ENCODE measurements around the gene TMEM266.

The TMEM266 gene

GRCh38 chr15:76078285-76078877, 18.6 kb downstream of the TMEM266 start:
- DNase-seq (ENCODE audit: extremely low spot score) = no peak
- ChIA-PET POLR2A (no interaction called here), CTCF (no interaction called here)
- TF ChIP-seq CTCF (IDR thresholded peaks at IDR 0.05; ENCODE audit: control extremely low read depth, extremely low read depth, low read depth, missing control alignments) = no peak

GRCh38 chr15:76084256-76084655, 24.5 kb downstream of the TMEM266 start:
- POLR2A ChIA-PET = no interaction called here
- DNase-seq (ENCODE audit: extremely low spot score) = no peak
- no peak for TF ChIP-seq CTCF (IDR thresholded peaks at IDR 0.05; ENCODE audit: control extremely low read depth, extremely low read depth, low read depth, missing control alignments)
- CTCF ChIA-PET = no interaction called here

GRCh38 chr15:76098685-76099084, 38.9 kb downstream of the TMEM266 start:
- ChIA-PET POLR2A (no interaction called here), CTCF (interaction anchor here (2.1 kb wide), 1 partner anchor 12 kb away, joined by 5 read pairs; no protein-coding TSS in a partner anchor)
- no peak for DNase-seq (ENCODE audit: extremely low spot score)
- no peak for TF ChIP-seq CTCF (IDR thresholded peaks at IDR 0.05; ENCODE audit: control extremely low read depth, extremely low read depth, low read depth, missing control alignments)

GRCh38 chr15:76099388-76099787, 39.6 kb downstream of the TMEM266 start:
- no peak for TF ChIP-seq CTCF (IDR thresholded peaks at IDR 0.05; ENCODE audit: control extremely low read depth, extremely low read depth, low read depth, missing control alignments)
- no peak for DNase-seq (ENCODE audit: extremely low spot score)
- ChIA-PET POLR2A (no interaction called here), CTCF (interaction anchor here (1.8 to 2.1 kb wide), 2 partner anchors 11 to 37 kb away, joined by 4 to 5 read pairs; no protein-coding TSS in a partner anchor)

GRCh38 chr15:76100361-76100760, 40.6 kb downstream of the TMEM266 start:
- CTCF ChIA-PET = interaction anchor here (1.8 to 2.1 kb wide), 2 partner anchors 10 to 36 kb away, joined by 4 to 5 read pairs; no protein-coding TSS in a partner anchor
- POLR2A ChIA-PET = no interaction called here
- TF ChIP-seq CTCF (IDR thresholded peaks at IDR 0.05; ENCODE audit: control extremely low read depth, extremely low read depth, low read depth, missing control alignments) = no peak
- DNase-seq (ENCODE audit: extremely low spot score) = no peak

GRCh38 chr15:76101655-76102054, 41.9 kb downstream of the TMEM266 start:
- no peak for TF ChIP-seq CTCF (IDR thresholded peaks at IDR 0.05; ENCODE audit: control extremely low read depth, extremely low read depth, low read depth, missing control alignments)
- POLR2A ChIA-PET = no interaction called here
- DNase-seq (ENCODE audit: extremely low spot score) = no peak
- CTCF ChIA-PET = no interaction called here
